ENCODE measurements around the gene HIVEP3. TPM values are rescaled to one million over a fixed set of nuclear protein-coding genes. Genes with fewer than 3 reads are reported as not detected.

HIVEP3 gene
- total RNA-seq, 2 experiments from 2014 or later, result 25.3 to 26.2 TPM

- Mint-ChIP-seq H3K36me3 (no peaks in the 10 kb centered on the region), H3K27me3 (no peaks in the 10 kb centered on the region), H3K9me3 (no peaks in the 10 kb centered on the region), H3K4me3 (no peak overlapping the region), H3K27ac (no peak overlapping the region), H3K4me1 (ENCODE audit: low read depth) (peaks cover 36% of the 10 kb centered on the region)
- ChIA-PET CTCF (no interaction called here), POLR2A (no interaction called here)
- intact Hi-C loops (cut with micrococcal nuclease), result loop anchor here (2.0 kb wide), 1 partner anchor 20 kb away; no protein-coding TSS in a partner anchor
- no peak for DNase-seq
These were observed 199.6 kb downstream of the HIVEP3 start for GRCh38 chr1:41719128-41719527.

- intact Hi-C loops (cut with micrococcal nuclease), result loop anchor here (2.0 kb wide), 1 partner anchor 20 kb away; no protein-coding TSS in a partner anchor
- H3K27me3 Mint-ChIP-seq, result no peaks in the 10 kb centered on the region
- H3K27ac Mint-ChIP-seq, result no peak overlapping the region
- CTCF ChIA-PET, result interaction anchor here (0.8 kb wide), 1 partner anchor 21 kb away, joined by 3 read pairs; no protein-coding TSS in a partner anchor
- H3K4me1 Mint-ChIP-seq (ENCODE audit: low read depth), result peaks cover 36% of the 10 kb centered on the region
- H3K36me3 Mint-ChIP-seq, result no peaks in the 10 kb centered on the region
- no peak overlapping the region for H3K4me3 Mint-ChIP-seq
- no peaks in the 10 kb centered on the region for H3K9me3 Mint-ChIP-seq
- POLR2A ChIA-PET, result no interaction called here
- DNase-seq, result no peak
These were observed 200.2 kb downstream of the HIVEP3 start for GRCh38 chr1:41718497-41718896.

DNA sequence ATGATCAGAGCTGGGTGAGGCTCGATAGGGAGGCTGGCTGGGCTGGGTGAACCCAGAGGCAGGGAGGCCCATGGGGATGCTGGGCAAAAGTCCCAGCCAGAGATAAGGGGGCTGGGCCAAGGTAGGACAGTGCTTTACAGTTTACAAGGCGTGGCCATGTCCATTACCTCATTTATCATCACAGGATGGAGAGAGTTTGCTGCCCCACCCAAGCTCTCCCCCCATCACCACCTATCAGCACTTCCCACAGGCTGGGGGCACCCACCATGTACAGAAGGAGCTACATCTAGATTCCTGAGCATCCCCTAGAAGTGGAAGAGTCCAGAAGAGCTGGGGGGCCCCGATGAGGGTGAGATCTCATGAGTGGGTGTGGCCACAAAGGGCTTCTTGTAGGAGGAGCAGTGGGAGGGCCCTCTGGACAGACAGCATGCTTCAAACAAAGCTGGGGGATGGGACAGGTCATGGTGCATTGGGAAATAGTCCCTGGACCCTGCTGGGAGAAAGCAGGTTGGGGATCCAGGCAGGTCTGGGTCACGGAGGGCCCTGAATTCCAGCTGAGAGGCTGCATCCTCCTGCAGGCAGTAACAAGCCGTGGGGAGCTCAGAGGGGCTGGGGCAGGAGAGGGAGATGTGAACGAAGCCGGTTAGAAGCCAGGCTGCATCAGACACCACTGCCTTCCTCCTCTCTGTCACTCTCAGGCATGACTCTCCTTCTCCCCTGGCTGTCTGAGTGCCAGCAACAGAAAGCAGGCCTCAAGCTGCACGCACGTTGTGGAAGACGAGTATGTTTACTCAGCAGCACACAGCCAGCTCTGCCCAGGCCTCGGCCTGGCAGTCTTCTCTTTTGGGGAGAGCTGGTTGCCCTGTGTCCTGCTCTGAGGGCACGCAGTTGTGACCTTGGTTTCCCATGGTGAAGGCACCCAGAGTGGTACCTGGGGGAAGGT, 202.3 kb downstream of the HIVEP3 start:
- no peak for DNase-seq
- POLR2A ChIA-PET, result no interaction called here
- no peak overlapping the region for H3K4me3 Mint-ChIP-seq
- CTCF ChIA-PET, result no interaction called here
- H3K27me3 Mint-ChIP-seq, result no peaks in the 10 kb centered on the region
- peaks cover 25% of the 10 kb centered on the region for H3K4me1 Mint-ChIP-seq (ENCODE audit: low read depth)
- intact Hi-C loops (cut with micrococcal nuclease), result no loop called here
- no peaks in the 10 kb centered on the region for H3K9me3 Mint-ChIP-seq
- no peak overlapping the region for H3K27ac Mint-ChIP-seq
- no peaks in the 10 kb centered on the region for H3K36me3 Mint-ChIP-seq

DNA sequence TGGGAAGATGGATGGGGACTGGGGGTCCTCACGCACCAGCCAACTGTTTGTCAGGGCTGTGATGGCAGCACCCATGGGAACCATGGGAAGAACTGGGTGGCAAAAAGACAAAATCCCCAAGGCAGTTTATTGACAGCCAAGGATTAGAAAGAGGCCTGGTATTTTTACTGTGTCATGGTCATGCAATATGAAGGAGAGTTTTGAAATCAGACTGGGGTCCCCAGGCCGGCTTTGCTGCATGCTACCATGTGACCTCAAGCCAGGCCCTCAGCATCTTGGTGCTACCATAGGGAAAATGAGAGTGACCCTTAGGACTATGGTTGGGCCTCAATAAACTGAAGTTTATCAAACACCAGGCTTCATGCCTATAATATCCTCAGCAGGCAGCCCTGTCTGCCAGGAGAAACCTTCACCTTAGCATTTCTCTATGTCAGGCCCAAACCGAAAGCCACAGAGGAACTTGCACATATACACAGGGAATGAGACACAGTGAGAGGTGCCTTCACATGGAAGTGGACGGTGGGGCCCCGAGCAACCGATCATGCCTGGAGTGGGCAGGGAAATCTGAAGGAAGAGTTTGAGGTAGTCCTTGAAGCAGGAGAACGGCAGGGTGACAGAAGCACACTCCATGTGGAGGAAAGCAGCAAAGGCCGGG, 203.2 kb downstream of the HIVEP3 start:
- peaks cover 16% of the 10 kb centered on the region for H3K4me1 Mint-ChIP-seq (ENCODE audit: low read depth)
- H3K4me3 Mint-ChIP-seq, result no peak overlapping the region
- no peaks in the 10 kb centered on the region for H3K36me3 Mint-ChIP-seq
- intact Hi-C loops (cut with micrococcal nuclease), result no loop called here
- no peak for DNase-seq
- POLR2A ChIA-PET, result no interaction called here
- no peak overlapping the region for H3K27ac Mint-ChIP-seq
- CTCF ChIA-PET, result no interaction called here
- no peaks in the 10 kb centered on the region for H3K9me3 Mint-ChIP-seq
- no peaks in the 10 kb centered on the region for H3K27me3 Mint-ChIP-seq

DNA sequence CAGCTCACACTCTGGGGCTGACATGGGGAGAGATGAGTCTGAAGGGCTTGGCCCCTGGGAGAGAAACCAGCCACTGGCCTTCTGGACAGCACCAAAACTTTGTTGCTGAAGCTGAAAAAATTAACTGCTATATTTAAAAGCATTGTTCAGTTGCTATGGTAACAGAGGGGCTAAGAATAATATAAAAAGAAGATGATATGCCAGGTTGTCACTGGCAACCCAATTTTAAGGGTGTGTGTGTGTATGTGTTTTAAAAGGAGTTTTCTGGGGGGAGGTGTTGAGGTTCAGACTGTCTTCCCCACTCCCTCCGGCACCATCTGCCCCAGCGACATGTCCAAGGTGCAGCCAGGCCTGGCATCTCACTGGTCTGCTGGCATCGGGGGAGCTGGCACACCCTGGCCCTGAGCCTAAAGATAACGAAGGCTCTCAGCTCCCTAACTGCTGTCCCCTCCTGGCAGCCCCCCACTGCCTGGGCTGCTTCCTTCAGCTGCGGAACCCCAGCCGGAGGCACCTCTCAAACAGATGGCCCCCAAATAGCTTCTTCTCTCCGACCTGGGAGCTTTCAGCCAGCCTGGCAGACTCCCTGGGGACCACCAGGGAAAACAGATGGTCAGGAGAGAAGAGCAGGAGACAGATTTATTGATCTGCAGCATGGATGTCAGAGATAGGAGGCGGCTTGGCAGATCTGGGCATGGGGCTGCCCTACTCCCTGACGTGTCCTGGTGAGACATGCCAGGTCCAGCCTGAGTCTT, 203.9 kb downstream of the HIVEP3 start:
- Mint-ChIP-seq H3K9me3 (no peaks in the 10 kb centered on the region), H3K27me3 (no peaks in the 10 kb centered on the region), H3K4me3 (no peak overlapping the region), H3K36me3 (no peaks in the 10 kb centered on the region), H3K4me1 (ENCODE audit: low read depth) (peaks cover 10% of the 10 kb centered on the region), H3K27ac (no peak overlapping the region)
- ChIA-PET CTCF (no interaction called here), POLR2A (interaction anchor here (1.1 kb wide), 1 partner anchor 27 kb away, joined by 3 read pairs; no protein-coding TSS in a partner anchor)
- intact Hi-C loops (cut with micrococcal nuclease), result no loop called here
- DNase-seq, result no peak

DNA sequence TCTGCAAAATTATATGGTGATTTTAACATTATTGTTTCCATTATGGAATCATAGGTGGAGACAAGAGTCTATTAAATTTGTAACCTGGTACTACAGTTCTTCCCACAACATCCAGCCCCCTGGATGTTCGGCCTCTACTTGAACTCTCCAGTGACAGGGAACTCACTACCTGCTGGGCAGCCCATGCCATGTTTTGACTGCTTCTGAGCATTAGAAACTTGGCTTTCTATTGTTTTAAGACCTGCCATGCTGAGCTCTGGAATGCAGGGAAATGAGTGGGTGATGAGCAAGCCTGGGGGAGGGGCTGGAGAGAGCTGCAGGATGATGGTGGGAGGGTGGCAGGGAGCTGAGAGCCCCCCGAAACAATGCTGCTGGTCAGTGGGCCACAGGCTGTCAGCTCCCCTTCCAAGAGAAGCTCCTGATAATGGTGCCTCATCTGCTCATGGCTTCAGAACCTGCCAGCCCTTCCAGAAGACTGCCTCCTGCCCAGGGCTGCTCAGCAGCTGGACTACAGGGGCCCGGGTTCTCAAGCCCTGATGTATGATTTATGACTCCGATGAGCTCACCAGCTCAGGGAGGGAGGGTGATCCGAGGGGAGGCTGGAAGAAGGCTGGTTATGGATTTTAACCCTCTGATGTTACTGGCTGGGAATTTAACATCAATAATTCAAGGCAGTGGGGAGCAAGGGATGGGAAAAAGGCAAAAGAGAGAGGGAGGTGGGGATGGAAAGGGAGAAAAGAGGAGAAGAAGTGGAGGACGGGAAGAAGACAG, 205.0 kb downstream of the HIVEP3 start:
- ChIA-PET CTCF (no interaction called here), POLR2A (interaction anchor here (1.1 kb wide), 1 partner anchor 26 kb away, joined by 3 read pairs; no protein-coding TSS in a partner anchor)
- intact Hi-C loops (cut with micrococcal nuclease), result no loop called here
- H3K36me3 Mint-ChIP-seq, result no peaks in the 10 kb centered on the region
- H3K27me3 Mint-ChIP-seq, result no peaks in the 10 kb centered on the region
- H3K4me1 Mint-ChIP-seq (ENCODE audit: low read depth), result peaks cover 9% of the 10 kb centered on the region
- H3K27ac Mint-ChIP-seq, result no peak overlapping the region
- DNase-seq, result no peak
- no peak overlapping the region for H3K4me3 Mint-ChIP-seq
- H3K9me3 Mint-ChIP-seq, result no peaks in the 10 kb centered on the region

- Mint-ChIP-seq H3K4me1 (ENCODE audit: low read depth) (peaks cover 9% of the 10 kb centered on the region), H3K36me3 (peaks cover 4% of the 10 kb centered on the region), H3K9me3 (no peaks in the 10 kb centered on the region), H3K4me3 (no peak overlapping the region), H3K27ac (no peak overlapping the region), H3K27me3 (no peaks in the 10 kb centered on the region)
- ChIA-PET POLR2A (no interaction called here), CTCF (no interaction called here)
- DNase-seq, result no peak
- intact Hi-C loops (cut with micrococcal nuclease), result no loop called here
These were observed 205.6 kb downstream of the HIVEP3 start for GRCh38 chr1:41713141-41713540.

DNA sequence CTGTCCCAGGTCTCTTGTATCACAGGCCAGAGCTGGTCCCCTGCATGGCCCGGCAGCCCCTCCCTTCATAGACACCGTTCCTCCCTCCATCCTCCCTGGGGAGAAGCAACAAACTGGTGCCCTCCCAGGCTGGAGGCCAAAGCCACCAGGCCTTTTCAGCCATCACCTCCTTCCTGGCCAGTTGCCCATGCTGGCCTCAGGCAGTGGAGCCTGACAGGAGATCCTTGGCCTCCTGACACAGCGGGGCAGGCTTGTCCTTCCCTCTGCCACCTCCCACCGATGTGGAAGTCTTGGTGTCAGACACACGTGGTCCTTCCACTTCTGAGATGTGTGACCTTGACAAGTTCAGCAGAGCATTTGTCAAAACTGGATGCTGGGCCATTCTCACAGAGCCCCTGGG, 206.0 kb downstream of the HIVEP3 start:
- no peak overlapping the region for H3K4me3 Mint-ChIP-seq
- ChIA-PET CTCF (no interaction called here), POLR2A (no interaction called here)
- intact Hi-C loops (cut with micrococcal nuclease), result no loop called here
- peaks cover 4% of the 10 kb centered on the region for H3K36me3 Mint-ChIP-seq
- H3K9me3 Mint-ChIP-seq, result no peaks in the 10 kb centered on the region
- DNase-seq, result no peak
- H3K4me1 Mint-ChIP-seq (ENCODE audit: low read depth), result peaks cover 9% of the 10 kb centered on the region
- H3K27ac Mint-ChIP-seq, result no peak overlapping the region
- H3K27me3 Mint-ChIP-seq, result no peaks in the 10 kb centered on the region

- intact Hi-C loops (cut with micrococcal nuclease), result no loop called here
- H3K4me3 Mint-ChIP-seq, result no peak overlapping the region
- no peak for DNase-seq
- H3K27ac Mint-ChIP-seq, result no peak overlapping the region
- peaks cover 4% of the 10 kb centered on the region for H3K36me3 Mint-ChIP-seq
- CTCF ChIA-PET, result no interaction called here
- H3K9me3 Mint-ChIP-seq, result no peaks in the 10 kb centered on the region
- no peaks in the 10 kb centered on the region for H3K27me3 Mint-ChIP-seq
- POLR2A ChIA-PET, result no interaction called here
- H3K4me1 Mint-ChIP-seq (ENCODE audit: low read depth), result peaks cover 8% of the 10 kb centered on the region
These were observed 206.6 kb downstream of the HIVEP3 start for GRCh38 chr1:41712081-41712480.

- intact Hi-C loops (cut with micrococcal nuclease), result no loop called here
- H3K36me3 Mint-ChIP-seq, result peaks cover 4% of the 10 kb centered on the region
- no peak overlapping the region for H3K4me3 Mint-ChIP-seq
- ChIA-PET CTCF (no interaction called here), POLR2A (no interaction called here)
- H3K27me3 Mint-ChIP-seq, result no peaks in the 10 kb centered on the region
- H3K4me1 Mint-ChIP-seq (ENCODE audit: low read depth), result peaks cover 6% of the 10 kb centered on the region
- no peak overlapping the region for H3K27ac Mint-ChIP-seq
- DNase-seq, result no peak
- H3K9me3 Mint-ChIP-seq, result no peaks in the 10 kb centered on the region
These were observed 207.1 kb downstream of the HIVEP3 start for GRCh38 chr1:41711581-41711980.

- no peak for DNase-seq
- ChIA-PET POLR2A (no interaction called here), CTCF (no interaction called here)
- intact Hi-C loops (cut with micrococcal nuclease), result no loop called here
- Mint-ChIP-seq H3K36me3 (peaks cover 4% of the 10 kb centered on the region), H3K9me3 (no peaks in the 10 kb centered on the region), H3K4me3 (no peak overlapping the region), H3K27ac (no peak overlapping the region), H3K27me3 (no peaks in the 10 kb centered on the region), H3K4me1 (ENCODE audit: low read depth) (peaks cover 6% of the 10 kb centered on the region)
These were observed 207.7 kb downstream of the HIVEP3 start for GRCh38 chr1:41710980-41711379.

DNA sequence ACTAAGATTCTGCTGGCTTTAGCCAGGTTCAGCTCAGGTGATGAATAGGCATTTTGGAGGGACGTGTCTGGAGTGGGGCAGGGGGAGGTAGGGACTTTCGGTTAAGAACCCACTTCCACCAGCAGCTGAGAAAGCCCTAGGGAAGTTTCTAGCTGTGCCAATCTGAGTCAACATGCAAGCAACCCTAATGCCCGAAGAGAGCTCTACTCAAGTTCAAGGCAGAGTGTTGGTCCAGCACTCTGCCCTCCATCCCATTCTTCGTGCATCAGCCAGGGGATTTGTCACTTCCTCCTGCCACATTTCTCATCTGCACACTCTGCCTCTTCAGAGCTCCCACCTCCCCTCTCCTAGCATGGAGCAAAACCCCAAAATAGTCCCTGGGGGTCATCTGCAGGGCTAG, 208.8 kb downstream of the HIVEP3 start:
- ChIA-PET POLR2A (interaction anchor here (1.2 kb wide), 1 partner anchor 11 kb away, joined by 3 read pairs; no protein-coding TSS in a partner anchor), CTCF (no interaction called here)
- no peaks in the 10 kb centered on the region for H3K27me3 Mint-ChIP-seq
- peaks cover 4% of the 10 kb centered on the region for H3K36me3 Mint-ChIP-seq
- no peak overlapping the region for H3K4me3 Mint-ChIP-seq
- no peak for DNase-seq
- no peak overlapping the region for H3K27ac Mint-ChIP-seq
- intact Hi-C loops (cut with micrococcal nuclease), result no loop called here
- H3K4me1 Mint-ChIP-seq (ENCODE audit: low read depth), result peaks cover 6% of the 10 kb centered on the region
- no peaks in the 10 kb centered on the region for H3K9me3 Mint-ChIP-seq

Measured in activated CD4-positive, alpha-beta memory T cell treated with anti-CD3 and anti-CD28 coated beads for 36 hours (primary cell).